Stimulated activated effector memory CD8-positive, alpha-beta T cell treated with anti-CD3 and anti-CD28 coated beads, Interleukin-12 subunit alpha, Interleukin-12 subunit beta, amount 100 ng/mL, for 72 hours (primary cell): ENCODE measurements around the gene RCOR1.

Experiments used
- ATAC-seq: fragments of 150-1000 bp; cut with Tn5 transposase; 2 replicates; pipeline ENCODE4 v1.10.0; 2021
- DNase-seq, 2 donors: peaks; one replicate each; pipeline ENCODE4 v3.0.0; 2021 to 2022; ENCODE audit warnings: low spot score in 2 of 2
- H3K27ac Mint-ChIP-seq: one replicate; pipeline ENCODE4 v1.8.0; 2022; ENCODE audit warnings: mild to moderate bottlenecking, mixed read lengths
- H3K36me3 Mint-ChIP-seq: one replicate; pipeline ENCODE4 v1.8.0; 2022; ENCODE audit warnings: mild to moderate bottlenecking, mixed read lengths
- H3K4me1 Mint-ChIP-seq: one replicate; pipeline ENCODE4 v1.8.0; 2022; ENCODE audit warnings: mixed read lengths
- H3K4me3 Mint-ChIP-seq: one replicate; pipeline ENCODE4 v1.8.0; 2022; ENCODE audit warnings: mild to moderate bottlenecking, mixed read lengths
- H3K9me3 Mint-ChIP-seq: one replicate; pipeline ENCODE4 v1.8.0; 2022; ENCODE audit warnings: mixed read lengths

RCOR1 gene

DNA sequence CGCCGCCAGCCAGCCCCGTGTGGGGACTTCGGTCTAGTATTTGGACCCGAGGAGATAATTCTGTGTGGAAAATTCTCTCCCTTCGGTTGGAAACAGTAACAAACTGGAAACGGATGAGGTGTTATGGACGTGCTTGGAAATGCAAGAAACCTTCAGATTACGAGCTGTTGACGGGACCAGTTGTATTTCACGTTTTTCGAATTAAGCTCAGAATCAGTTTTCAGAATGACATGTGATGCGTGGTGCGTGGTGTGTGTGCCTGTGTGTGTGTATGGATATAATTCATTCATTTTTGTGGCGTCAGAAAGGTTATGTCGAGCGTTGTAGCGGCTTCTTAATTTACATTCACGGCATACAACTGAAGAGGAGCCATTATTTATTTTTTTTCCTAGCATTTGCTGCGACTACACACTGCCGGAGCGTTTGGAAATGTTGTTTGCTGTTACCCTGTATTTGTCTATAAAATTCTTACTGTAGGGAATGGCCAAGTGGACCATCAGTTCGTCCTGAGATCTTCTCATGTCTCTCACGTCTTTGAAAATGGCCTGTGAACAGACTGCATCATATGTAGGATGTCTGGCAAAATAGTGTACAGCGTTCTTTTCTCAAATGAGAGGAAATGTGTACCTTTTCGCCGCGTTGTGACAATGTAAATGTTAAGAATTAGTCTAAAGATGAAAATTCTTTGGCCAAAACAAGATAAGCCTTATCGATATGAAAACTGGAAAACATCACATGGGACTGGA is 186.1 kb downstream of the RCOR1 start:
- H3K4me1 Mint-ChIP-seq: peaks cover 65% of the 10 kb centered on the region
- peaks cover 72% of the 10 kb centered on the region for H3K36me3 Mint-ChIP-seq
- peak in 1 of 2 donors; percentile 66 for DNase-seq
- H3K27ac Mint-ChIP-seq: peak overlapping the region; percentile 92
- no peaks in the 10 kb centered on the region for H3K9me3 Mint-ChIP-seq
- H3K4me3 Mint-ChIP-seq: peak overlapping the region; percentile 80
- no peak for ATAC-seq

GRCh38 chr14:102779084-102779462 is 186.6 kb downstream of the RCOR1 start:
- no peak for ATAC-seq
- H3K27ac Mint-ChIP-seq: peak overlapping the region; percentile 92
- peaks cover 70% of the 10 kb centered on the region for H3K4me1 Mint-ChIP-seq
- DNase-seq: no peak
- no peaks in the 10 kb centered on the region for H3K9me3 Mint-ChIP-seq
- peaks cover 75% of the 10 kb centered on the region for H3K36me3 Mint-ChIP-seq
- H3K4me3 Mint-ChIP-seq: peak overlapping the region; percentile 80

GRCh38 chr14:102779574-102780315 is 187.3 kb downstream of the RCOR1 start:
- no peak for DNase-seq

More at GRCh38 chr14:102779574-102780315, 187.3 kb downstream of the RCOR1 start:
- H3K36me3 Mint-ChIP-seq: peaks cover 79% of the 10 kb centered on the region
- H3K4me3 Mint-ChIP-seq: peak overlapping the region; percentile 80
- no peaks in the 10 kb centered on the region for H3K9me3 Mint-ChIP-seq
- H3K27ac Mint-ChIP-seq: peak overlapping the region; percentile 92
- H3K4me1 Mint-ChIP-seq: peaks cover 70% of the 10 kb centered on the region
- no peak for ATAC-seq
